Neural progenitor cell (in vitro differentiated cells): Measurements from ENCODE around the gene CCDC179. TPM values are rescaled to one million over a fixed set of nuclear protein-coding genes. Genes with fewer than 3 reads are reported as not detected.

Experiments
- DNase-seq: peaks from one replicate; pipeline ENCODE4 v3.0.0-alpha.2; 2016; ENCODE audit warnings: low spot score
- H2AFZ ChIP-seq: fragments of 200-600 bp; sonication (generic); replicated peaks from 2 replicates; pipeline ENCODE4 v1.6.1; 2016; ENCODE audit warnings: antibody characterized with exemption
- H3F3A ChIP-seq: fragments of 200-600 bp; sonication (generic); 2 replicates; pipeline ENCODE4 v1.6.1; 2016; ENCODE audit warnings: antibody characterized with exemption, low read depth
- H3K27ac ChIP-seq: fragments of 200-600 bp; sonication (generic); 2 replicates; pipeline ENCODE4 v1.5.1; 2016; ENCODE audit warnings: mild to moderate bottlenecking
- H3K27me3 ChIP-seq: fragments of 200-600 bp; sonication (generic); 2 replicates; pipeline ENCODE4 v1.6.1; 2016; ENCODE audit warnings: mild to moderate bottlenecking, moderate library complexity
- H3K36me3 ChIP-seq: fragments of 200-600 bp; sonication (generic); 2 replicates; pipeline ENCODE4 v1.5.1; 2016
- H3K4me1 ChIP-seq: fragments of 200-600 bp; sonication (generic); 2 replicates; pipeline ENCODE4 v1.6.1; 2016; ENCODE audit warnings: mixed run types
- H3K4me2 ChIP-seq: fragments of 200-600 bp; sonication (generic); 2 replicates; pipeline ENCODE4 v1.6.1; 2016
- H3K4me3 ChIP-seq: fragments of 200-600 bp; sonication (generic); 2 replicates; pipeline ENCODE4 v1.5.1; 2016
- H3K79me2 ChIP-seq: fragments of 200-600 bp; sonication (generic); 2 replicates; pipeline ENCODE4 v1.6.1; 2016; ENCODE audit warnings: low read depth
- H3K9ac ChIP-seq: fragments of 200-600 bp; sonication (generic); 2 replicates; pipeline ENCODE4 v1.6.1; 2016
- H3K9me3 ChIP-seq: fragments of 200-600 bp; sonication (generic); 2 replicates; pipeline ENCODE4 v1.5.1; 2016; ENCODE audit warnings: low read depth
- H4K20me1 ChIP-seq: fragments of 200-600 bp; sonication (generic); 2 replicates; pipeline ENCODE4 v1.6.1; 2016; ENCODE audit warnings: low read depth
- H3K27ac Mint-ChIP-seq: 3 replicates; pipeline ENCODE4 v1.8.0; 2021; ENCODE audit warnings: mixed read lengths
- H3K27me3 Mint-ChIP-seq: 2 replicates; pipeline ENCODE4 v1.8.0; 2022; ENCODE audit warnings: low read depth, mild to moderate bottlenecking, inconsistent platforms, moderate library complexity, mixed read lengths; ENCODE audit not compliant: insufficient read depth
- H3K36me3 Mint-ChIP-seq: 3 replicates; pipeline ENCODE4 v1.8.0; 2021; ENCODE audit warnings: mixed read lengths
- H3K4me1 Mint-ChIP-seq: 3 replicates; pipeline ENCODE4 v1.8.0; 2021; ENCODE audit warnings: mixed read lengths
- H3K4me3 Mint-ChIP-seq: 3 replicates; pipeline ENCODE4 v1.8.0; 2021; ENCODE audit warnings: mild to moderate bottlenecking, moderate library complexity, mixed read lengths
- H3K9me3 Mint-ChIP-seq: 3 replicates; pipeline ENCODE4 v1.8.0; 2020; ENCODE audit warnings: mixed read lengths
- CTCF ChIP-seq: fragments of 200-600 bp; sonication (generic); IDR thresholded peaks from 2 replicates; pipeline ENCODE4 v1.5.1; 2017; ENCODE audit warnings: antibody characterized with exemption, mild to moderate bottlenecking
- EZH2 ChIP-seq: fragments of 200-600 bp; sonication (generic); IDR thresholded peaks from 2 replicates; pipeline ENCODE4 v1.6.1; 2017; ENCODE audit warnings: antibody characterized with exemption, mild to moderate bottlenecking, moderate library complexity
- EZH2phosphoT487 ChIP-seq: fragments of 200-600 bp; sonication (generic); IDR thresholded peaks from 2 replicates; pipeline ENCODE4 v1.6.1; 2017; ENCODE audit warnings: antibody characterized with exemption
- total RNA-seq: library from RNA; depleted of rRNA; stranded (reverse); fragments of >200 nt; gene quantifications from 2 replicates; pipeline ENCODE4 v1.2.3, GENCODE V29; 2015; ENCODE audit warnings: low replicate concordance

Gene CCDC179
- total RNA-seq, 1 donor from 2014 or later = not detected

GRCh38 chr11:22800482-22800881 lies 59.8 kb downstream of the CCDC179 start:
- H3K4me3 Mint-ChIP-seq = no peak overlapping the region
- no peak overlapping the region for H2AFZ ChIP-seq
- no peaks in the 10 kb centered on the region for H3K36me3 Mint-ChIP-seq
- H3K4me3 ChIP-seq = no peak overlapping the region
- H4K20me1 ChIP-seq = no peaks in the 10 kb centered on the region
- H3K27ac ChIP-seq = no peak overlapping the region
- H3K9me3 ChIP-seq = no peaks in the 10 kb centered on the region
- H3K36me3 ChIP-seq = no peaks in the 10 kb centered on the region
- H3K9me3 Mint-ChIP-seq = no peaks in the 10 kb centered on the region
- H3K9ac ChIP-seq = no peak overlapping the region
- H3K27ac Mint-ChIP-seq = no peak overlapping the region
- no peaks in the 10 kb centered on the region for H3K4me1 Mint-ChIP-seq
- H3F3A ChIP-seq = no peaks in the 10 kb centered on the region
- TF ChIP-seq EZH2 (no peak), CTCF (no peak), EZH2phosphoT487 (no peak)
- H3K27me3 ChIP-seq = no peaks in the 10 kb centered on the region
- no peaks in the 10 kb centered on the region for H3K4me1 ChIP-seq
- no peak for DNase-seq
- H3K79me2 ChIP-seq = no peaks in the 10 kb centered on the region
- no peaks in the 10 kb centered on the region for H3K27me3 Mint-ChIP-seq
- no peak overlapping the region for H3K4me2 ChIP-seq

GRCh38 chr11:22798901-22799300 lies 61.4 kb downstream of the CCDC179 start:
- Mint-ChIP-seq H3K4me1 (no peaks in the 10 kb centered on the region), H3K27ac (no peak overlapping the region), H3K4me3 (no peak overlapping the region), H3K27me3 (no peaks in the 10 kb centered on the region), H3K9me3 (no peaks in the 10 kb centered on the region), H3K36me3 (no peaks in the 10 kb centered on the region)
- no peak for DNase-seq
- no peaks in the 10 kb centered on the region for H3K9me3 ChIP-seq
- H2AFZ ChIP-seq = no peak overlapping the region
- no peaks in the 10 kb centered on the region for H3K27me3 ChIP-seq
- no peaks in the 10 kb centered on the region for H3K79me2 ChIP-seq
- H3K4me3 ChIP-seq = no peak overlapping the region
- no peaks in the 10 kb centered on the region for H3F3A ChIP-seq
- no peak overlapping the region for H3K4me2 ChIP-seq
- no peak overlapping the region for H3K9ac ChIP-seq
- no peak overlapping the region for H3K27ac ChIP-seq
- H3K4me1 ChIP-seq = no peaks in the 10 kb centered on the region
- H3K36me3 ChIP-seq = no peaks in the 10 kb centered on the region
- no peaks in the 10 kb centered on the region for H4K20me1 ChIP-seq
- TF ChIP-seq EZH2phosphoT487 = no peak
- TF ChIP-seq EZH2 = no peak
- TF ChIP-seq CTCF = no peak

- Mint-ChIP-seq H3K4me1 (peaks cover 3% of the 10 kb centered on the region), H3K27ac (no peak overlapping the region), H3K27me3 (no peaks in the 10 kb centered on the region), H3K36me3 (no peaks in the 10 kb centered on the region), H3K9me3 (no peaks in the 10 kb centered on the region), H3K4me3 (no peak overlapping the region)
- H3K4me2 ChIP-seq = no peak overlapping the region
- H4K20me1 ChIP-seq = no peaks in the 10 kb centered on the region
- DNase-seq = no peak
- H3F3A ChIP-seq = no peaks in the 10 kb centered on the region
- H3K27ac ChIP-seq = no peak overlapping the region
- no peaks in the 10 kb centered on the region for H3K4me1 ChIP-seq
- H3K9ac ChIP-seq = no peak overlapping the region
- no peaks in the 10 kb centered on the region for H3K36me3 ChIP-seq
- no peak overlapping the region for H2AFZ ChIP-seq
- H3K9me3 ChIP-seq = no peaks in the 10 kb centered on the region
- no peaks in the 10 kb centered on the region for H3K79me2 ChIP-seq
- H3K27me3 ChIP-seq = no peaks in the 10 kb centered on the region
- no peak overlapping the region for H3K4me3 ChIP-seq
- TF ChIP-seq EZH2 (no peak), EZH2phosphoT487 (no peak)
Observed at GRCh38 chr11:22797047-22797446, 63.2 kb downstream of the CCDC179 start.

Other genes starting within 250 kb of the CCDC179 start
- 21.9 and 24.3 TPM in 2 replicates for gene FANCF, start 234.7 kb downstream of the CCDC179 start, total RNA-seq
- gene GAS2, start 193.9 kb downstream of the CCDC179 start, total RNA-seq = 3.0 and 6.4 TPM in 2 replicates
- gene SVIP, start 30.7 kb downstream of the CCDC179 start, total RNA-seq = 10.1 and 12.5 TPM in 2 replicates